ENCODE data around the gene PRKCQ.
A peak's percentile ranks its signal among the peaks of the same experiment; 100 is the strongest.
"Not testable (repeated sequence)": the region's sequence is repeated elsewhere in the genome, so short reads cannot be mapped to it uniquely, and the experiment has no call there.

The PRKCQ gene

DNA sequence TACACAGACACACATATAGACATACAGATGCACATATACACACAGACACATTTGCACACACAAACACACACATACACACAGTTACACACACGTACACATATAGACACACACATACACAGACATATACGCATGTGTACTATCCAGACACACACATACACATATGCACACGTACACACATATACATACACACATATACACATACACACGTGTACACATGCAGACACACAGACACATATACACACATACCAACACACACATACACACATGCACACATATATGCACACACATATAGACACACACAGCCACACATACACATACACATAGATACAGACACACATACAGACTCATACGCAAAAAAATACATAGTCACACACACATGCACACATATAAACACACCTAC, 193.1 kb downstream of the PRKCQ start:
- DNase-seq (ENCODE audit: low read depth in 2 of 2): no peak

DNA sequence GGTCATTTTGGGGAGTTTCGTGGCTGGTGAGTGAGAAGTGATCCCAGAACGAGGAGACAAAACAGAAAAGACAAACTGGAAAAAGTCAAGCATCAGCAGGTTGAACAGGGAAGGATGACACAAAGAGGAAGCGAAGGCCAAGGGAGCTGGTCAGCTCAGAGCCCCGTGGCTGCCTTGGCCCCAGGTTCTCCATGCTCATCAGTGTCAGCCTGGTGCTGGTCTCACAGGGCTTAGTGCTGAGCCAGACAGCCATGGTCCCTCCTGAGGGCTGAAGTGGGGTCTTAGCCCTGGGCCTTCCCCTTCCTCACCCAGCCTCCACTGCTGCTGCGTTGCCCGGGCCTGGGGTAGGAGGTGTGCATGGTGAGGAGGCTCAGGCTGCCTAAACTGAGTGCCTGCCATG, 193.7 kb downstream of the PRKCQ start:
- no peak for DNase-seq (ENCODE audit: low read depth in 2 of 2)

DNA sequence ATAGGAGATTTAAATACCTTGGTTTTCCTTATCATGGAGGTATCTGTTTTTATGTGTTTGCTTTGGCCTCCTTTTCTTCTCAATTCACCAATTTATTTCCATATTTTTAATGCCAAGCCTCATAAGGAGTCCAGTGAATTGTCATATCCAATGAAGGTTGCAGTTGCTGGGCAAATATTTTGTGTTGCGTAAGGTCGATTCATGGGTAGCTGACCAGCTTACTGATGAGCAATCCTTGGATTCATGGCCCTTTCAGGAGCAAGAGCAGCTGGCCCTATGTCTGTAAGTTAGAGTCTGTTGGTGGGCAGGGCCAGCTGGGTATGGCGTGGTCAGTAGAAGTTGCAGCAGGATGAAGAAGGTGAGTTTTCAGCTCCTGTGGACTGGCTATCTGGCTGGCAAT, 194.4 kb downstream of the PRKCQ start:
- no peak for DNase-seq (ENCODE audit: low read depth in 2 of 2)

DNA sequence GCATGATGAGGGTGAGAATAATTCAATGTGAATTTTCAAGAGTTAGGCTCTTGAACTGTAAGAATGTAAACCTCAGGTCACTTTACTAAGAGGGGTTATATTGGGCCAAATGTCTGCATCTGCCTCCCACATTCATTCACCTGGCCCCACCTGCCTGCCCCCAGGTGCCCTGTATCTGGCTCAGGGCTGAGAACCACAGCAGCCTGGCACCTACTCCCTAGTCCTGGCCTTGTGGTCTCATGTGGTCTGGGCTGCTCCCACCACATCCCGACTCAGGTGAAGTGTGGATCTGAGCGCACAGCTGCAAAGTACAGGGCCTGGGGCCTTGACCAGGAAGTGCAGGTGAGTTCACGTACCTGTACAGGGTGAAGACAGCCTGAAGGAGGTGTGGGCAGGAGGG, 195.2 kb downstream of the PRKCQ start:
- no peak for DNase-seq (ENCODE audit: low read depth in 2 of 2)

DNA sequence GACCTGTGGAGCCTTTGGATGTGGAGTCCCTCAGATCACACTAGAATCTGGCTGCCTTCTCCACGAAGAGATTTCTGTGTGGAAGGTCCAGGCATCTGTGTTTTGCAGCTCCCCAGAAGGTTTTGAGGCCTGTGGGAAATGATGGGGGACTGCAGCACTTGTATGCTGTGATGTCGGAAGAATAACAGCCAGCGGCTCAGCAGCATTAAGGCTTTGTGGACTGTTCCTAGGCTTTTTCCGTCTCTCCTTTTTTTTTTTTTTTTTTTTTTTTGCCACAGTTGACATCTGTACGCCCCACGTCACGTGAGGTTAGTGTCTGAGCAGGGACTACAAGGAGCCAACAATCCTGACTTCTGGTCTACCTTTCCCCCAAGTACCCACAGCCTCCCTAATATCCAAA, 196.0 kb downstream of the PRKCQ start:
- no peak for DNase-seq (ENCODE audit: low read depth in 2 of 2)

DNA sequence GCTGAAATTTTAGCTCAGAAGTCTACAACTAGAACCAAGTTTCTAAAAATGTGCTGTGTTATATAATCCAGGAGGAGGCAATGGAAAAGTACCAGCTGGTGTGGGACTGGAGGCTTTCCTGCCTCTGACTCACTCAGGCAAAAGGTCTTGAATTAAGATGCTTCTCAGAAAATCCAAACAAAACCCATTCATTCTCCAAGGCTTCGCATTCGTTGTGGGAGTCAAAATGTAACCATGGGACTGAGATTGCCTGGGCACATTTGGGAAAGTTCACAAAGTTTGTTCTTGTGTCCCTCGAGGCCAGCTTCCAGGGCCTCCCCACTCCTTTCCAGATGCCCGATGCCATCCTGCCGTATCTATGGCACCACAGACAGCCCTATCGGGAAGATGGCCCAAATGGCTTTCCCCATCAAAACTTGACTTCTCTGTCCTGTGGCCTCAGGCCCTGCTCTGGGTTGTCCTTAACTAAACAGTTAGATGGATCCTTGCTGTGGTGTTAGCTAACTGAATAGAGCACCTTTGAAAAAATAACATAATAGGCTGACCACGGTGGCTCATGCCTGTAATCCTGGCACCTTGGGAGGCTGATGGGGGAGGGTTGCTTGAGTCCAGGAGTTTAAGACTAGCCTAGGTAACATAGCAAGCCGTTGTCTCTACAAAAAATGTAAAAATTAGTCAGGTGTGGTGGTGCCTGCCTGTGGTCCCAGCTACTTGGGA, 196.8 kb downstream of the PRKCQ start:
- no peak for DNase-seq (ENCODE audit: low read depth in 2 of 2)

DNA sequence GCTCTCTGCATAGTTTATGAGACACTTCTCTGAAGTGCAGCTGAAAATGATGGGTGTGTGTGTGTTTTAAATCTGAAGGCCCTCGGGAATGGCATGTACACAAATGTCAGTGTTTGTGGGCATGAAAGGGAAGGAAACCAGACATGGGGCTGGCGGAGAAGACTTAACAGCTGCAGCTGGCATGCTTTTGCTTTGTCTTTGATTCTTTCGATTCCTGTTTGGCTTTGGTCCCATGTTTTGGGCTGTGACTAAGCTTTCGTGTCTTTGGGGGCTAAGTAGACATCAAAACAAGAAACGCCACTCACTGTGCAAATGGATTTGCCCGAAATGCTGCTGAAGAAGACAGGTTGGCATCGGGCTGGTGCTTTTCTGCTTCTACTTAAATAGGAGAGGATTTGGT, 198.0 kb downstream of the PRKCQ start:
- peak in 1 of 2 donors; percentile 13 for DNase-seq (ENCODE audit: low read depth in 2 of 2)

DNA sequence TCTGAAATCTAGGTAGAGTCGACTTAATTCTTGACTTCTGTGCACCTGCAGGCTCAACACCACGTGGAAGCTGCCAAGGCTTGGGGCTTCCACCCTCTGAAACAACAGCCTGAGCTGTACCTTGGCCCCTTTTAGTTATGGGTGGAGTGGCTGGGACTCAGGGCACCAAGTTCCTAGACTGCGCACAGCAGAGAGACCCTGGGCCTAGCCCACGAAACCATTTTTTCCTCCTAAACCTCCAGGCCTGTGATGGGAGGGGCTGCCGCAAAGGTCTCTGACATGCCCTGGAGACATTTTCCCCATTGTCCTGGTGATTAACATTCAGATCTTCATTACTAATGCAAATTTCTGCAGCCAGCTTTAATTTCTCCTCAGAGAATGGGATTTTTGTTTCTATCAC, 199.6 kb downstream of the PRKCQ start:
- not testable (repeated sequence) for DNase-seq (ENCODE audit: low read depth in 2 of 2)

DNA sequence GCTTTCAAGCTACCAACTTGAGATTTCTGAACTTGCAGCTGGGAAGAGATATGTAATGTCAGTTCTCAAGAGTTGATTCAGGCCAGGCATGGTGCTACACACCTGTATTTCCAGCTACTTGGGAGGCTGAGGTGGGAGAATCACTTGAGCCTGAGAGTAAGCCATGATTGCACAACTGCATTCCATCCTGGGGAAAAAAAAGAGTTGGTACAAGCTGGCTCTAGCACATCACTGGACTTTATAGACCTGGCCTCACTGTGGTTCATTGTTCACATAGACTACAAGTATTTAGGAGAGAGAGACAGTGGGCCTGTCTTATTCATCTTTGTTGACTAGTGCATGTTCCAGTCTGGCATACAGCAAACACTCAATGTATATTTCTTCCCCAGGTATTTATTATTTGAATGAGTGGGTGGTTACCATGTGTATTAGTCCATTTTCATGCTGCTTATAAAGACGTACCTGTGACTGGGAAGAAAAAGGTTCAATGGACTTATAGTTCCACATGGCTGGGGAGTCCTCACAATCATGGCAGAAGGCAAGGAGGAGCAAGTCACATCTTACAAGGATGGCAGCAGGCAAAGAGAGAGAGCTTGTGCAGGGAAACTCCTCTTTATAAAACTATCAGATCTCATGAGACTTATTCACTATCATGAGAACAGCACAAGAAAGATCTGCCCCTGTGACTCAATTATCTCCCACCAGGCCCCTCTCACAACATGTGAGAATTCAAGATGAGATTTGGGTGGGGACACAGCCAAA, 200.9 kb downstream of the PRKCQ start:
- DNase-seq (ENCODE audit: low read depth in 2 of 2): no peak
